GOT3 (cell line): ENCODE results near the gene HOOK1.

Experiments used
- DNase-seq: peaks from one replicate; lab custom pipeline; 2025; ENCODE audit warnings: mixed read lengths; lab: John Stamatoyannopoulos, UW

Gene HOOK1

DNA sequence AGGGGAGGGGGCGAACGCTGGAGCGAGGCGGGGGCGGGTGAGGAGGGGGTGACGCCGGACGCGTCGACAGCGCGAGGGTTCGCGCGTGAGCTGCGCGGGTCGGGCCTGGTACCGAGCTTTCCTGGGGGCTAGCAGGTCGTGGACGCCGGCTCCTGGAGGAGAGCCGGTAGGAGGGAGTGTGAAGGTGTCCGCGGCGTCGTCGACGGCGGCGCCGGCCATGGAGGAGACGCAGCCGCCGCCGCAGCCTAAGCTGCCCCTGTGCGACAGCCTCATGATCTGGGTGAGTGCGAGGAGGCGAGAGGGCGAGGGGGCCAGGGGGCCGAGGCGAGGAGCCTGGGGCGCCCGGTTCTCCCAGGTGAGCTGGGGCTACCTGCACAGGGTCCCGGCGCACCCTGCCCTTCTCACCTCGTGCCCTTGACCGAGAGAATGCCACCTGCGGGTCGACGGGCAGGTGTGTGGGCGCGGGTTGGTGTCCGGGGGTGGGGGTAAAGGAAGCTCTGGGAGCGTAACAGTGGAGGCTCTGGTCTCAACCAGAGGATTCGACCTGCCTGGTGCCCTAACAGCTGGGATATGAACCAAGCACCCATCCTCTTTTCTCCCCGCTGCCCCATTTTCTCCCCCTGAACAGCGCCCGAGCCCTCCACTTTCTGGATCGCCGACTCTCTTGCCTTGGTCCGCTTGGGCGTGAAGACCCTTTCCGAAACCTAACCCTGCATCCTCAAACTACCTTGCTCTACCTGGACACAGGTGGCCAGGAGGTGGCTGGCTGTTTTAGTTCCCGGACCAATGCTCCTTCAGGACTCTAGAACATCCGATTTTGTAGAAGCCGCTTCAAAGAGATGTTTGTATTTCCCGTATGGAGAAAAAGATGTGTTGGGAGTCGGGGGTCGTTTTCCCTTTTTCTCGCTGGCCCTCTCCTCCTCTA is at the start of gene HOOK1:
Gene HOOK1, plus strand, starts transcription at position 49 of the 925 bp plus-strand sequence. Its CDS starts 169 bp downstream, at position 218.
- no peak for DNase-seq

DNA sequence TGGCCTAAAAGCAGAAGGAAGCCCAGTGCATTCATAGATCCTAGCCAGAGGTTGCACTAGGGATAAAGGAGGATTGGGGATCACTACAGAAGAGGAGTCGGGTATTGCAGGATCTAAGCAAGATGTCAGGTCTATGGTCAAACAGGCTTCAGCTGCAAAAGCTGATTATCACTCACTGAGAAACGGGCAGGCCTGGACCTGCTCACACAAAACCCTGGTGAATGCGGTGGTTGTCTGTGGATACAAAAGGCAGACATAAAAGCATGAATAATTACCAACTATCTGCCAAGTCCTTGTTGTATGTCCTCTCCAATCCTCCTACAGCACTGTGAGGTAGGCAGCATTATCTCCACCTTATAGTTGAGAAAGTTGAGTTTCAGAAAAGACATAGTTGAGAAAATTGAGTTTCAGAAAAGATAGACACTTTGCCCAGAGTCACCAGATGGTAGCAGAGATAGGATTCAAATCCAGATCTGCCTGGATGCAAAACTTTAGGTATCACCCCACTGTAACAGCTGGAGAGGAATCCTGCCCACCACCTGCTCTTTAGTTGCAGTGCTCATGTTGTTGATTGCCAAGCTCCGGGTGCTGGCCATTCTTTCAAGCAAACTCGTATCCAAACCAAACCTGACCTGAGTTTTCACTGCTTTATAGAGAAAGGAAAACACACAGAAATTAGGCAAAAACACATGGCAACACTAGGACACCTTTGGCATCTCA is 49.6 kb upstream of the HOOK1 start:
- DNase-seq = no peak

DNA sequence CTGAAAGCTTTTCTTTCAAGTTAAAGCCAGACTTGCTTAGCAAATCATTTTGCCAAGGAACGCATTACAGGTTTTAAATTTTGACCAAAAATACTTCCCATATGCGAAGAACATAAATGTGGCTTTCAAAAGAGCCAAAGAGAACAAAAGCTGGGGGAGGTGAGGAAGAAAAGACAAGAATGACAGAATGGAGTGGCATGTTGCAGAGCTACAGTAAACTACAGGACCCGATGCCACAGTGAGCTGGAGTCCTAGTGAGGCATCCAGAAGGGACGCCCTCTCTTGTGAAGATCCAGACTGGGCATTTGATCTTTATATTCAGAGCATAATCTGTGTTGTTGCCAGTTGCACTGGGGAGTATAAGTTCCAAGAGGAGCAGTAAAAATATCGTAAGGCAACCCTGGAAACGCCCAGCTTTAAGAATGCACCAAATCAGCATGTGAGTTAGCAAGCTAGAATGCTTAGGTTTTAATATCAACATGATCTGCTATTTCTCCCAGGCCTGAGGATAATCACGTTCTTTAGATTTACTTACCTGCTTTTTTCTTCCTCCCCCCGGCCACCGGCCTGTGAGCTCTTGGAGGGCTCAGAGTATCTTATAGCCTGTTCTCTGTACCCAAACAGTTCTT is 48.4 kb upstream of the HOOK1 start:
- DNase-seq = no peak

DNA sequence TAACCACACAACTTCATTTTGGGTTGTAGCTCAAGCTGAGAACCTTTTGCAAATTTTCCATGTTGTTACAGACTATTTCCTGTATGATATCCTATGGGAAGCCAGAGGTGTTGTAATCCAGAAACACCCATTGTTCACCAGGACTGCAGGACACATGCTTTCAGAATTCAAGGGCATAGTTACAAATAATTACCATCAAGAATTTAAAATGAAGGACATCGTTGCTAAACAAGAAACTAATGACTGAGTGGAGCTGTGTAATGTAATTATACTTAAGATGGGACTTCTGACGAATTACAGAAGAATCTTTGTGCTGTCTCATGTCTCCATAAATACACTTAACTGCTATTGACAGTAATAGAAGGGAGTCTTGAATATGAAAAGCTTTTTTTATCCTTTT is 47.6 kb upstream of the HOOK1 start:
- no peak for DNase-seq

DNA sequence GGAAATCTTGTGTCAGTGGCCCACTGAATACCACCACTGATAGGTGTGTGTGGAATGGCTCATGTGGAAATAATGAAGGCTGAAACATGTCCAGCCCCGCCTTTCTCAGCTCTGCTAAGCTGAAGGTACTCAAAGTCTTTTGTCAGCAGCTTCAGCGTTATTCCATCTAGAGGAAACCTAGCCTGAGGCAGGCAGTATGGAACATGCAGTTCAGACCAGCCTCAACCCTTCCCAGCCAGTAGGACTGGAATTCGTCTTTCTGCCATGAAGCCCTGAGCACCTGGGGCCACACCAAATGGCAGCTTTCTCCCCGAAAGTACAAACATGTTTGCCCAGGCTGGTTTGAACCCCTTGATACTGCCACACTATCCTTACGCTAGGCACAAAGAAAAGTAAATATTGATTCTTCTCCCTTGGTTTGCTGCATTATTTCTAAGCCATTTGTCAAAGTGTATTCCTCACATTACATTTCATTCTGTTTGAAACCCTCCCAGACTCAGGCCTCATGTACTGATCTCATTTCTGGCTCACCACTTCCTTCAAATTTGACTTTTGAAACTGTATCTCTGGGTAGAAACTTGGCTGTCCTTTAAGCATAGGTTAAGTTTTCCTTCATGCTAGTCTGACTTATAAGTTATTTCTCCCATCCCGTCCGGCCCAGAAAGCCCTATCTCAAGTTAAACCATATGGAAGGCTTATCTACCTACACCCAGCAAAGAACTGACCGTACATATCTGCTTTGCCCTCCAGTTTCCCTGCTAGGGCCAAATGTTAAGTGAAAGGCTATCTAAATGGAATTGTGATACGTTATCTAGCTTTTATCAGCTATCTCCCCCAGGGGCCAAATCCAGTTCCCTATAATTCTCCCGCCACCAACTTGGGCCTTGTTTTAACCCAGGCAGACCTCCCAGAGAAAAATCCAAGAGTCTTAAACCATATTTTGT is 45.7 kb upstream of the HOOK1 start:
- no peak for DNase-seq

DNA sequence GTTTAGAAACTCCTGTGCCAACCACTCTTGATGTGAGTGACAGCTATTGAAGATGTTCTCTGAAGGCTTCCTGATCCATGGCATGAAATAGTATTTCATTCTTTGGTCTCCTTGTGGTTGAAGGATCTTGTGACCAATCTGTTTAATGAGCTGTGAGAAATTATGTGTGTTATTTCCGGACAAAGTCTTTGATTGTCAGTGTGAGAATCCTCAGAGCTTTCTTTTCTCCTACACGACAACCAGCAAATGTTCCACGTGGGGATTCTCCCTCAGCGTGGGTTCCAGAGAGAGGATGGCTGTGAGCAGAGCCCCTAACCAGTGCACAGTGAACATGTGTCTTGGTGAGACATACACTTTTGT is 45.0 kb upstream of the HOOK1 start:
- no peak for DNase-seq

GRCh38 chr1:59771361-59771760 is 43.4 kb upstream of the HOOK1 start:
- no peak for DNase-seq

DNA sequence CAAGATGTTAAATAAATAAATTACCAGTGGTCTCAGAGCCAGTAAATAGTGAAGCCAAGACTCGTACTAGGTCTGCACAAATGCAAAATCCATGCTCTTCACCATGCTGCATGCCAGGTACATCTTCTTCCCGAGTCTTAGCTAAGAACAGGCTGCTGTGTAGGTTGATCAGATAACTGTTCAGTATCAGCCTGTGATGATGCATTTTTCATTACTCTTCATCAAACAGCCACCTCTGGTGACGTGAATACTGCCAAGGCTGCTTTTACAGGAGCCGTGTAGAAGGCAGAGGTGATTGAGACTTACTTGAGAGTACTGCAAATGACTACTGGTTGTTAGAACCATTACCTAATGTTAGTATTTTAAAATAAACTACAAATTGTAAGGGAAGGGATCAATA is 39.3 kb upstream of the HOOK1 start:
- DNase-seq = no peak

GRCh38 chr1:59776960-59777852 is 37.5 kb upstream of the HOOK1 start:
- DNase-seq = no peak

DNA sequence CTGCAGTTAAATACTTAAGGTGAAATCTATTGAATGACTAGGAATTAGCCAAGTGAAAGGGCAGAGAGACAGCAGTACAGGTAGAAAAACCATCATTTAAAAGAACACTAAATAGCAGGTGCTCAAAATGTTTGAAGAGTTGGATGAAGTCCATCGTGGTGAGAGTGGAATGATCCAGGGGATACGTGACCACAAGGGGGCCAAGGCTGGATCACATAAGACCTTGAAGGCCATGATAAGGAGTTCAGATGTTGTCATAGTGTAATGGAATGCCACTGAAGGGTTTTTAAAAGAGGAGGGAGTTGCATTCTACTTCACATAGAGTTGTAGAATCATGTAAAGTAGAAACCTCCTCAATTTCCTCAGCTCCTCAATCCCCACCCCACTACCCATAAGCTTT is 34.8 kb upstream of the HOOK1 start:
- no peak for DNase-seq

DNA sequence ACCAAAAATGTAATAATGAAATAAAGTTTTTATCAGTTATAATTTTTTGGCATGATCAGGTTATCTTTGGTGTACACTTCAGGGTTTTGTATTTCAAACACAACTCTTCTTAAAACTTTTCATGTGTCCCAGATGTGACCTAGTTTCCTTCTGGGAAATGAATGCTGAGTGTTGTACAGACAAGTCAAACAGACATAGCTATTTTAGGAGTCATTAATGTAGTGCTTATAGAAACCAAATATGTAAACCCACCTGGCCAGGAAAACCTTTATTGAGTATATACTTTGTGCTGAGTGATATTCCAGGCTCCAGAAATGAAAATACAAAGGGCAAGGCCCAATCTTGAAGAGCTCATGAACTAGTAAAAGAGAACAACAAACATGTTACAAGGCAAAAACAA is 25.9 kb upstream of the HOOK1 start:
- DNase-seq = no peak

DNA sequence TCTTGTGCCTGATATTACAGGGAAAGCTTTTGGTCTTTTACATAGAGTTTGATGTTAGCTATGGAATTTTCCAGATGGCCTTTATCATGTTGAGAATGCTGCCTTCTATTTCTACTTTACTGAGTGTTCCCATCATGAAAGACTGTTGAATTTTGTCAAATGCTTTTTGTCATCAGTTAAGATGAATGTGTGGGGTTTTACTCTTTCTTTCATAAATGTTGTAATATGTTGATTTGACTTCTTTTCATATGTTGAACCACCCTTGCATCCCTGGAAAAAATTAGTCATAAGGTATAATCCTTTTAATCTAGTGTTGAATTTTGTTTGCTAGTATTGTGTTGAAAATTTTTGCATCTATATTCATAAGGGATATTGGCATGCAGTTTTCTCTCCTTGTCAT is 16.1 kb upstream of the HOOK1 start:
- DNase-seq = no peak

GRCh38 chr1:59803458-59804038 is 11.2 kb upstream of the HOOK1 start:
- no peak for DNase-seq

GRCh38 chr1:59804301-59804700 is 10.4 kb upstream of the HOOK1 start:
- no peak for DNase-seq

DNA sequence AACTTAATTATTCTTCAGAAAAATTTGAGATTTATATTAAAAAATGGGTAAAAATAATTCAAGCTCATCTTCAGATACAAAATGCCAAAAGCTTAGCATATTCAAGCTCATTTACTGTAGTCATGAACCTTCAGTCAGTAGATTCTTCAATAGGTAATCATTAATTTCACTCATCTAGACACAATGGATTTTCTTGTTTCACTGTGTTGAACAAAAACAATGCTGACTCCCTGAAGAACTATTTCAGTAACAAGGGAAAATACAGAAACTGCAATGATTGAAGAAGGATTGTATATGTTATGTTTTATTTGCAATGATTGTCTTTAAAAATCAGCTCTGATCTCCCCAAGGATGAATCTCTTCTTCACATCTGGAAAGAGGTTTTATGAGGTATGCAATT is 9.2 kb upstream of the HOOK1 start:
- no peak for DNase-seq

GRCh38 chr1:59814180-59814900 is 409 bp upstream of the HOOK1 start:
- no peak for DNase-seq

- DNase-seq = no peak
Measured at GRCh38 chr1:59815892-59816291, 1.1 kb downstream of the HOOK1 start.

DNA sequence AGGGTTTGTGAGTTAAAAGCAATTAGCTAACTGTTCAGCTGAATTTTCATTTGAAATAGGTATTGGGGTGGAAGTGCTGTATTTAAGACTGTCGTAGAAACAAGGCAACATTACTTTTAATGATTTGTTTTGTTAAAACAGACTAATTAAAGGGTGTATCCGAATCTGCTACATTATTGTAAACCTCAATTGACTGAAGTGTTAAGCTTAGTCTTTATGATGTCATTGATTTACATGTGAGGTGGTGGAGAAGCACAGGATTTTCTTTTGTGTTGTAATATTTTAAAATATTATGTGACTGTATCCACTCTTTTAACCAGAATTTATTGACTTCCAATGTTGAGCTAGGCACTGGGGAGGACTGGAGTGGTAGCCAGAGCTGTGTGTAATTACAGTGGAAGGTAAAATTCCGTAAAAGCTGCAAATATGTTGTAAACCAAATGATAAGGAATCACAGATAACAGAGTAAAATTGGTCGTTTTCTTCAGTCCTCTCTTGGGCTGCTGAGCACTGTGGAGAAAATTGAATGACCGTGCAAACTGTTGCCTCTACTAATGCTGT is 1.6 kb downstream of the HOOK1 start:
- no peak for DNase-seq
